H1 (cell line): ENCODE data around the gene TGFA. TPM values are rescaled to one million over a fixed set of nuclear protein-coding genes. Genes with fewer than 3 reads are reported as not detected.
A peak's percentile ranks its signal among the peaks of the same experiment; 100 is the strongest.

Experiments used
- CTCF ChIA-PET: fragments of 300-600 bp; sonication (Branson Sonifier 250); formaldehyde crosslinking; loops from one replicate; lab custom pipeline; 2021; ENCODE audit not compliant: partially characterized antibody; lab: Charles Lee
- POLR2A ChIA-PET: fragments of 300-600 bp; sonication (Branson Sonifier 250); formaldehyde crosslinking; loops from one replicate; lab custom pipeline; 2021; ENCODE audit warnings: inconsistent platforms; ENCODE audit not compliant: partially characterized antibody; lab: Charles Lee
- DNase-seq, 2 experiments: peaks; one replicate each; pipeline versions ENCODE4 v3.0.0 to v3.0.0-alpha.2; 2010 to 2022; ENCODE audit warnings: low spot score in 2 of 2, low read depth in 1 of 2, mixed read lengths in 1 of 2
- FAIRE-seq: peaks from 2 replicates; lab custom pipeline; 2011; peaks lifted over from hg19 to GRCh38; lab: Jason Lieb, UNC
- H2AFZ ChIP-seq: 2 replicates; pipeline ENCODE4 v1.8.1; 2012; ENCODE audit warnings: low read length, inconsistent platforms
- H2AK5ac ChIP-seq: 2 replicates; pipeline ENCODE4 v1.6.1; 2013; ENCODE audit warnings: low read depth, low read length
- H2BK120ac ChIP-seq: replicated peaks from 2 replicates; pipeline ENCODE3; 2013; ENCODE audit warnings: low read depth, low read length, inconsistent platforms
- H2BK12ac ChIP-seq: 2 replicates; pipeline ENCODE4 v1.6.1; 2013; ENCODE audit warnings: low read depth, low read length
- H2BK15ac ChIP-seq: 2 replicates; pipeline ENCODE4 v1.6.1; 2013; ENCODE audit warnings: low read length
- H2BK20ac ChIP-seq: 2 replicates; pipeline ENCODE4 v1.6.1; 2013; ENCODE audit warnings: low read length
- H2BK5ac ChIP-seq: 2 replicates; pipeline ENCODE4 v1.6.1; 2013; ENCODE audit warnings: low read depth, low read length
- H3K14ac ChIP-seq: 2 replicates; pipeline ENCODE4 v1.6.1; 2013; ENCODE audit warnings: inconsistent platforms; ENCODE audit not compliant: insufficient read length
- H3K18ac ChIP-seq: 2 replicates; pipeline ENCODE4 v1.6.1; 2013; ENCODE audit warnings: low read length; ENCODE audit errors: extremely low read depth
- H3K23ac ChIP-seq: 2 replicates; pipeline ENCODE4 v1.6.1; 2013; ENCODE audit warnings: inconsistent platforms; ENCODE audit not compliant: insufficient read length
- H3K23me2 ChIP-seq: 2 replicates; pipeline ENCODE4 v1.6.1; 2013; ENCODE audit warnings: low read depth, low read length
- H3K27ac ChIP-seq: 2 replicates; pipeline ENCODE4 v1.6.1; 2011; ENCODE audit warnings: low read depth, low read length, inconsistent platforms
- H3K27me3 ChIP-seq, 4 experiments: replicated peaks in 1 of 4; 1 replicate in 1 of 4; 2 replicates in 3 of 4; pipeline versions ENCODE4 v1.6.1 to v1.8.1; 2011 to 2013; ENCODE audit warnings: low read length in 3 of 4, mild to moderate bottlenecking in 3 of 4, inconsistent platforms in 2 of 4, mixed read lengths in 2 of 4, moderate library complexity in 1 of 4; ENCODE audit not compliant: control insufficient read depth in 3 of 4, insufficient read depth in 3 of 4; ENCODE audit errors: extremely low read depth in 1 of 4
- H3K36me3 ChIP-seq, 4 experiments: 2 replicates each; pipeline versions ENCODE4 v1.6.1 to v1.8.1; 2011 to 2013; ENCODE audit warnings: mild to moderate bottlenecking in 4 of 4, low read length in 3 of 4, moderate library complexity in 2 of 4, control low read depth in 1 of 4, inconsistent platforms in 1 of 4; ENCODE audit not compliant: insufficient read depth in 4 of 4, control insufficient read depth in 2 of 4
- H3K4ac ChIP-seq: replicated peaks from 2 replicates; pipeline ENCODE3; 2013; ENCODE audit warnings: low read length, low read depth, mixed read lengths, inconsistent platforms; ENCODE audit not compliant: insufficient read length
- H3K4me1 ChIP-seq, 4 experiments: replicated peaks in 1 of 4; 1 replicate in 1 of 4; 2 replicates in 3 of 4; pipeline versions ENCODE4 v1.6.1 to v1.8.1; 2011 to 2013; ENCODE audit warnings: low read length in 3 of 4, inconsistent platforms in 2 of 4, mixed read lengths in 1 of 4; ENCODE audit not compliant: insufficient read depth in 4 of 4, control insufficient read depth in 3 of 4
- H3K4me2 ChIP-seq, 2 experiments: 2 replicates each; pipeline versions ENCODE4 v1.6.1 to v1.8.1; 2011 to 2013; ENCODE audit warnings: low read depth in 2 of 2, low read length in 2 of 2, control low read depth in 1 of 2, inconsistent platforms in 1 of 2, mild to moderate bottlenecking in 1 of 2; ENCODE audit not compliant: insufficient read depth in 1 of 2
- H3K4me3 ChIP-seq, 4 experiments: fragments of 200-600, 300-600 bp in 1 of 4; sonication (generic), shearing (Covaris generic), sonication (Bioruptor Twin) in 1 of 4; 2 replicates each; pipeline versions ENCODE4 v1.5.1 to v1.8.1; 2011 to 2016; ENCODE audit warnings: low read length in 4 of 4, low read depth in 3 of 4, control low read depth in 2 of 4, inconsistent platforms in 2 of 4, mild to moderate bottlenecking in 2 of 4, mixed read lengths in 1 of 4, moderate library complexity in 1 of 4; ENCODE audit not compliant: insufficient read depth in 2 of 4; ENCODE audit errors: extremely low read depth in 1 of 4
- H3K56ac ChIP-seq: replicated peaks from 2 replicates; pipeline ENCODE3; 2013; ENCODE audit warnings: low read depth, mild to moderate bottlenecking, mixed read lengths, low read length, inconsistent platforms; ENCODE audit not compliant: insufficient read length
- H3K79me1 ChIP-seq: 2 replicates; pipeline ENCODE4 v1.6.1; 2013; ENCODE audit warnings: low read depth, low read length, control low read depth
- H3K79me2 ChIP-seq, 2 experiments: 2 replicates each; pipeline versions ENCODE4 v1.6.1 to v1.8.1; 2012 to 2013; ENCODE audit warnings: low read length in 2 of 2, mild to moderate bottlenecking in 2 of 2, inconsistent platforms in 1 of 2; ENCODE audit not compliant: insufficient read depth in 2 of 2, control insufficient read depth in 1 of 2
- H3K9ac ChIP-seq, 4 experiments: replicated peaks in 1 of 4; 1 replicate in 1 of 4; 2 replicates in 3 of 4; pipeline versions ENCODE4 v1.6.1 to v1.8.1; 2011 to 2013; ENCODE audit warnings: low read depth in 3 of 4, low read length in 3 of 4, control low read depth in 2 of 4, mild to moderate bottlenecking in 2 of 4, moderate library complexity in 2 of 4, inconsistent platforms in 1 of 4; ENCODE audit errors: extremely low read depth in 1 of 4
- H3K9me3 ChIP-seq, 2 experiments: 2 replicates each; pipeline versions ENCODE4 v1.6.1 to v1.8.1; 2012 to 2013; ENCODE audit warnings: mild to moderate bottlenecking in 2 of 2, moderate library complexity in 2 of 2, control low read depth in 1 of 2, inconsistent platforms in 1 of 2, low read depth in 1 of 2, low read length in 1 of 2, mixed read lengths in 1 of 2; ENCODE audit not compliant: insufficient read depth in 2 of 2
- H4K20me1 ChIP-seq, 2 experiments: replicated peaks in 1 of 2; 2 replicates each; pipeline versions ENCODE3 to v1.8.1; 2011 to 2013; ENCODE audit warnings: inconsistent platforms in 2 of 2, low read length in 2 of 2, mild to moderate bottlenecking in 1 of 2; ENCODE audit not compliant: insufficient read depth in 2 of 2, control insufficient read depth in 1 of 2
- H4K5ac ChIP-seq: 2 replicates; pipeline ENCODE4 v1.6.1; 2013; ENCODE audit warnings: low read length, low read depth, mixed read lengths, inconsistent platforms; ENCODE audit not compliant: insufficient read length
- H4K8ac ChIP-seq: 2 replicates; pipeline ENCODE4 v1.8.0; 2013; ENCODE audit warnings: mild to moderate bottlenecking, moderate library complexity, low read length, inconsistent platforms; ENCODE audit not compliant: insufficient read depth; ENCODE audit errors: extremely low read depth
- H4K91ac ChIP-seq: replicated peaks from 2 replicates; pipeline ENCODE3; 2013; ENCODE audit warnings: low read length, mixed read lengths, inconsistent platforms; ENCODE audit not compliant: insufficient read length
- ATF2 ChIP-seq: IDR thresholded peaks from 2 replicates; pipeline ENCODE4 v1.6.1; 2012; ENCODE audit warnings: low read length, inconsistent platforms
- CBX5 ChIP-seq: fragments of 300-800, 300-1000 bp; sonication (generic); IDR thresholded peaks from 2 replicates; pipeline ENCODE4 v1.7.1; 2016; ENCODE audit warnings: antibody characterized with exemption, low read length, low read depth
- CEBPB ChIP-seq: IDR thresholded peaks from 2 replicates; pipeline ENCODE4 v1.6.1; 2012; ENCODE audit warnings: low read depth, low read length
- CHD2 ChIP-seq: IDR thresholded peaks from 2 replicates; pipeline ENCODE4 v1.6.1; 2012; ENCODE audit warnings: low read length, improper control_type of control experiment
- MAFK ChIP-seq: IDR thresholded peaks from 2 replicates; pipeline ENCODE4 v1.6.1; 2012; ENCODE audit warnings: low read depth, mild to moderate bottlenecking, improper control_type of control experiment, low read length
- PHF8 ChIP-seq: fragments of 200-600 bp; sonication (generic); conservative IDR thresholded peaks from 2 replicates; pipeline ENCODE4 v1.7.1; 2012; ENCODE audit warnings: low read depth, mild to moderate bottlenecking, inconsistent platforms, low read length, moderate library complexity
- POLR2AphosphoS5 ChIP-seq: IDR thresholded peaks from 2 replicates; pipeline ENCODE4 v1.6.1; 2011; ENCODE audit warnings: low read depth, low read length
- RFX5 ChIP-seq: IDR thresholded peaks from 2 replicates; pipeline ENCODE4 v1.6.1; 2011; ENCODE audit warnings: low read depth, low read length, improper control_type of control experiment, borderline replicate concordance
- RXRA ChIP-seq: IDR thresholded peaks from 2 replicates; pipeline ENCODE4 v1.6.1; 2011; ENCODE audit warnings: low read depth, mild to moderate bottlenecking, low read length, moderate library complexity; ENCODE audit not compliant: insufficient read depth
- SIN3A ChIP-seq, 2 experiments: IDR thresholded peaks in 1 of 2; conservative IDR thresholded peaks in 1 of 2; 2 replicates each; pipeline ENCODE4 v1.6.1; 2011 to 2012; ENCODE audit warnings: low read length in 2 of 2, improper control_type of control experiment in 1 of 2, low read depth in 1 of 2, mild to moderate bottlenecking in 1 of 2
- SIRT6 ChIP-seq: IDR thresholded peaks from one replicate; pipeline ENCODE4 v1.7.1; 2012; ENCODE audit warnings: low read length, inconsistent platforms
- TEAD4 ChIP-seq: IDR thresholded peaks from 2 replicates; pipeline ENCODE4 v1.6.1; 2012; ENCODE audit warnings: low read depth, low read length, inconsistent platforms, mixed read lengths
- WGBS, 2 experiments: shearing (Covaris generic) in 1 of 2; methylation state at CpG; one replicate each; pipeline versions ENCODE4 v1.1.6 to v1.1.7; 2013 to 2015; ENCODE audit warnings: low lambda C conversion rate in 2 of 2, mixed read lengths in 2 of 2, inconsistent platforms in 1 of 2, low coverage in 1 of 2, missing lambda C conversion rate in 1 of 2; ENCODE audit not compliant: insufficient replicate concordance in 2 of 2, insufficient coverage in 1 of 2, insufficient read length in 1 of 2; ENCODE audit errors: extremely low coverage in 1 of 2, missing lambda C conversion rate in 1 of 2; 5-methylcytosine and 5-hydroxymethylcytosine counted together
- polyA plus RNA-seq, 7 experiments: library from polyadenylated mRNA; depleted of rRNA in 3 of 7; stranded (reverse) in 5 of 7; unstranded in 2 of 7; fragments of >200 nt in 5 of 7; fragments of 200-250 nt in 2 of 7; gene quantifications; 1 replicate in 5 of 7; 2 replicates in 1 of 7; 4 replicates in 1 of 7; pipeline versions ENCODE4 v1.2.1 to v1.2.3, GENCODE V29; 2011 to 2013; ENCODE audit warnings: missing spikeins in 2 of 7, mixed read lengths in 2 of 7
- total RNA-seq: library from RNA; stranded (reverse); fragmentation: NEBNext Ultra II Directional; extraction: Animal tissue kit (Norgen Biotek cat#: 25700); gene quantifications from 2 replicates; pipeline ENCODE4 v1.2.1, GENCODE V29; 2021

The TGFA gene
- total and polyA plus RNA-seq, 2 of the 8 experiments (the other 6 are each of a cell fraction or from before 2014, with no cell fraction given) = 1.8 to 3.7 TPM

- 69% methylated on average over 3 of the region's 3 CpGs; no CpG with 5 or more reads in 1 of the 2 experiments for WGBS, 2 experiments
- FAIRE-seq (no peak), DNase-seq (peak in 1 of 2 experiments; percentile 35)
- Histone ChIP-seq H4K20me1 (no peaks in the 10 kb centered on the region), H3K4ac (no peak overlapping the region), H3K4me2 (no peak overlapping the region; a peak in 1 of 4 replicates), H2AK5ac (no peak overlapping the region), H2BK20ac (peak overlapping the region; percentile 15; the same call in 1 of the 2 replicates), H3K9me3 (no peaks in the 10 kb centered on the region), H2BK15ac (no peak overlapping the region), H3K23me2 (no peaks in the 10 kb centered on the region; the same call in 1 of the 2 replicates), H2AFZ (no peak overlapping the region), H3K79me2 (no peaks in the 10 kb centered on the region), H3K23ac (no peak overlapping the region), H4K91ac (no peak overlapping the region), H3K14ac (no peak overlapping the region), H2BK5ac (no peak overlapping the region), H3K18ac (no peak overlapping the region), H3K36me3 (no peaks in the 10 kb centered on the region), H3K27me3 (no peaks in the 10 kb centered on the region), H2BK12ac (no peak overlapping the region), H3K27ac (no peak overlapping the region), H3K4me1 (peaks cover 0 to 15% (median 7%) of the 10 kb centered on the region in 4 experiments; a peak in 6 of 7 replicates), H3K79me1 (no peaks in the 10 kb centered on the region), H3K9ac (no peak overlapping the region), H3K4me3 (no peak overlapping the region), H4K8ac (no peak overlapping the region; the same call in 1 of the 2 replicates), H2BK120ac (no peak overlapping the region), H4K5ac (no peak overlapping the region), H3K56ac (no peak overlapping the region)
- TF ChIP-seq RFX5 (no peak), CHD2 (no peak), RXRA (no peak), SIN3A (conservative IDR thresholded peaks at IDR 0.05 in 1 of 2, IDR thresholded peaks at IDR 0.05 in 1 of 2; ENCODE audit: low read depth in 1 of 2, low read length in 2 of 2) (no peak), PHF8 (no peak), CEBPB (no peak), SIRT6 (no peak), POLR2AphosphoS5 (no peak), CBX5 (no peak), TEAD4 (no peak), ATF2 (no peak), MAFK (no peak)
- ChIA-PET CTCF (interaction anchor here (0.6 to 1.5 kb wide), 3 partner anchors 23 to 812 kb away, joined by 3 to 5 read pairs (median 3); no protein-coding TSS in a partner anchor), POLR2A (no interaction called here)
Observed at GRCh38 chr2:70520825-70521224, 32.8 kb downstream of the TGFA start.
